HG03135 (cell line): Measurements from ENCODE around the gene HMMR.
A peak's percentile ranks its signal among the peaks of the same experiment; 100 is the strongest.

Experiments used
- ATAC-seq: cut with Tn5 transposase; IDR thresholded peaks from one replicate; pipeline ENCODE4 v1.9.1; 2021; ENCODE audit warnings: mild to moderate bottlenecking, moderate library complexity; ENCODE audit not compliant: unreplicated experiment

Gene HMMR

GRCh38 chr5:163456840-163457239 is 3.6 kb upstream of the HMMR start:
- no peak for ATAC-seq

- ATAC-seq, result no peak
Measured at GRCh38 chr5:163458778-163459385, 1.6 kb upstream of the HMMR start.

- ATAC-seq, result peak; percentile 16
Measured at GRCh38 chr5:163459462-163459818, 992 bp upstream of the HMMR start.

GRCh38 chr5:163459819-163460561 is 442 bp upstream of the HMMR start, which contains the start of gene NUDCD2:
TSS of gene NUDCD2 (minus strand) at chr5:163460102. CDS start at chr5:163460050, 52 bp downstream.
- ATAC-seq, result peak; percentile 80

GRCh38 chr5:163463063-163463435 is 2.6 kb downstream of the HMMR start:
- no peak for ATAC-seq

GRCh38 chr5:163467682-163468081 is 7.2 kb downstream of the HMMR start:
- no peak for ATAC-seq

GRCh38 chr5:163473635-163474243 is 13.3 kb downstream of the HMMR start:
- ATAC-seq, result no peak

- ATAC-seq, result no peak
Measured at GRCh38 chr5:163475411-163475810, 15.0 kb downstream of the HMMR start.

- no peak for ATAC-seq
Measured at GRCh38 chr5:163478126-163478981, 17.9 kb downstream of the HMMR start.

GRCh38 chr5:163478982-163479271 is 18.5 kb downstream of the HMMR start:
- no peak for ATAC-seq

- no peak for ATAC-seq
Measured at GRCh38 chr5:163489055-163489744, 28.8 kb downstream of the HMMR start.

- ATAC-seq, result no peak
Measured at GRCh38 chr5:163489745-163490075, 29.3 kb downstream of the HMMR start.

- no peak for ATAC-seq
Measured at GRCh38 chr5:163496286-163496685, 35.9 kb downstream of the HMMR start.

- ATAC-seq, result no peak
Measured at GRCh38 chr5:163497315-163497714, 36.9 kb downstream of the HMMR start.

- ATAC-seq, result no peak
Measured at GRCh38 chr5:163498886-163499285, 38.5 kb downstream of the HMMR start.

- no peak for ATAC-seq
Measured at GRCh38 chr5:163502521-163502920, 42.1 kb downstream of the HMMR start.

- ATAC-seq, result no peak
Measured at GRCh38 chr5:163503106-163504078, 43.0 kb downstream of the HMMR start.

- ATAC-seq, result no peak
Measured at GRCh38 chr5:163504079-163504931, 43.9 kb downstream of the HMMR start.

GRCh38 chr5:163505049-163505367 is 44.6 kb downstream of the HMMR start:
- ATAC-seq, result no peak
